IMR-90 (cell line): ENCODE data around the gene FARP1. TPM values are rescaled to one million over a fixed set of nuclear protein-coding genes. Genes with fewer than 3 reads are reported as not detected.

ENCODE experiments used
- ATAC-seq: fragments of 200-7000 bp; cut with Tn5 transposase; 2 replicates; pipeline ENCODE4 v1.9.1; 2020; ENCODE audit warnings: low read depth, mild to moderate bottlenecking, moderate library complexity
- BruUV-seq: library from RNA; stranded (reverse); fragments of 400-500 nt; replicated peaks from 2 replicates; lab custom pipeline; 2021; lab: Mats Ljungman, UMichigan
- CTCF ChIA-PET: fragments of 300-600 bp; formaldehyde crosslinking; extraction: SDS; loops from one replicate; lab custom pipeline; 2021; ENCODE audit warnings: antibody characterized with exemption; lab: Yijun Ruan, JAX
- POLR2A ChIA-PET: fragments of 300-600 bp; sonication (Branson Sonifier 250); formaldehyde crosslinking; loops from one replicate; lab custom pipeline; 2022; ENCODE audit warnings: antibody characterized with exemption; ENCODE audit not compliant: unreplicated experiment; lab: Charles Lee
- DNase-seq: peaks from one replicate; pipeline ENCODE4 v3.0.0; 2013
- H2AFZ ChIP-seq: replicated peaks from 2 replicates; pipeline ENCODE3; 2013; ENCODE audit warnings: low read length, mild to moderate bottlenecking; ENCODE audit not compliant: poor library complexity
- H2AK5ac ChIP-seq: 2 replicates; pipeline ENCODE4 v1.6.1; 2013; ENCODE audit warnings: low read depth, low read length, inconsistent platforms
- H2AK9ac ChIP-seq: replicated peaks from 2 replicates; pipeline ENCODE3; 2013; ENCODE audit warnings: mild to moderate bottlenecking, low read depth, low read length, moderate library complexity; ENCODE audit not compliant: poor library complexity
- H2BK120ac ChIP-seq: 2 replicates; pipeline ENCODE4 v1.6.1; 2013; ENCODE audit warnings: low read depth, low read length, inconsistent platforms
- H2BK15ac ChIP-seq: 3 replicates; pipeline ENCODE4 v1.6.1; 2013; ENCODE audit warnings: low read depth, low read length, inconsistent platforms
- H2BK20ac ChIP-seq: 2 replicates; pipeline ENCODE4 v1.6.1; 2013; ENCODE audit warnings: low read depth, mild to moderate bottlenecking, inconsistent platforms, low read length, moderate library complexity
- H2BK5ac ChIP-seq: 2 replicates; pipeline ENCODE4 v1.6.1; 2013; ENCODE audit warnings: mild to moderate bottlenecking, low read depth, low read length, inconsistent platforms; ENCODE audit not compliant: poor library complexity, severe bottlenecking
- H3K14ac ChIP-seq: replicated peaks from 2 replicates; pipeline ENCODE4 v1.6.1; 2013; ENCODE audit warnings: low read depth, low read length, inconsistent platforms
- H3K18ac ChIP-seq: 2 replicates; pipeline ENCODE4 v1.6.1; 2013; ENCODE audit warnings: low read depth, low read length, control low read depth
- H3K23ac ChIP-seq: 2 replicates; pipeline ENCODE4 v1.6.1; 2013; ENCODE audit warnings: low read depth, low read length, inconsistent platforms
- H3K27ac ChIP-seq: 2 replicates; pipeline ENCODE4 v1.5.1; 2013; ENCODE audit warnings: mild to moderate bottlenecking, control low read depth, low read length; ENCODE audit not compliant: insufficient read depth
- H3K27me3 ChIP-seq: 2 replicates; pipeline ENCODE4 v1.6.1; 2013; ENCODE audit warnings: low read length; ENCODE audit not compliant: control insufficient read depth, insufficient read depth
- H3K36me3 ChIP-seq: 2 replicates; pipeline ENCODE4 v1.6.1; 2013; ENCODE audit warnings: low read length, mixed read lengths; ENCODE audit not compliant: control insufficient read depth, insufficient read depth
- H3K4ac ChIP-seq: 2 replicates; pipeline ENCODE4 v1.6.1; 2013; ENCODE audit warnings: low read depth, low read length, inconsistent platforms
- H3K4me1 ChIP-seq: 2 replicates; pipeline ENCODE4 v1.6.1; 2013; ENCODE audit warnings: low read length, mixed read lengths; ENCODE audit not compliant: control insufficient read depth, insufficient read depth
- H3K4me2 ChIP-seq: 2 replicates; pipeline ENCODE4 v1.6.1; 2013; ENCODE audit warnings: low read depth, mild to moderate bottlenecking, control low read depth, low read length, moderate library complexity
- H3K4me3 ChIP-seq: 2 replicates; pipeline ENCODE4 v1.5.1; 2013; ENCODE audit warnings: low read depth, mild to moderate bottlenecking, control low read depth, low read length, moderate library complexity; ENCODE audit not compliant: insufficient read depth
- H3K56ac ChIP-seq: 2 replicates; pipeline ENCODE4 v1.6.1; 2013; ENCODE audit warnings: low read length, inconsistent platforms; ENCODE audit not compliant: insufficient read depth; ENCODE audit errors: extremely low read depth
- H3K79me1 ChIP-seq, 2 experiments: 2 replicates each; pipeline ENCODE4 v1.6.1; 2013; ENCODE audit warnings: low read length in 2 of 2, inconsistent platforms in 1 of 2, low read depth in 1 of 2
- H3K9ac ChIP-seq: 2 replicates; pipeline ENCODE4 v1.6.1; 2013; ENCODE audit warnings: low read depth, low read length, control low read depth
- H3K9me1 ChIP-seq: 2 replicates; pipeline ENCODE4 v1.6.1; 2013; ENCODE audit warnings: low read length, inconsistent platforms; ENCODE audit not compliant: insufficient read depth
- H3K9me3 ChIP-seq: 2 replicates; pipeline ENCODE4 v1.6.1; 2013; ENCODE audit warnings: low read length; ENCODE audit not compliant: control insufficient read depth, insufficient read depth
- H4K20me1 ChIP-seq: 2 replicates; pipeline ENCODE4 v1.6.1; 2013; ENCODE audit warnings: low read length, inconsistent platforms; ENCODE audit not compliant: insufficient read depth
- H4K5ac ChIP-seq: 2 replicates; pipeline ENCODE4 v1.6.1; 2013; ENCODE audit warnings: mild to moderate bottlenecking, low read depth, low read length, control low read depth
- H4K8ac ChIP-seq, 2 experiments: 2 replicates each; pipeline ENCODE4 v1.6.1; 2013; ENCODE audit warnings: low read depth in 2 of 2, low read length in 2 of 2, control low read depth in 1 of 2, inconsistent platforms in 1 of 2
- H4K91ac ChIP-seq: 2 replicates; pipeline ENCODE4 v1.6.1; 2013; ENCODE audit warnings: low read depth, low read length, inconsistent platforms; ENCODE audit not compliant: insufficient read depth
- BHLHE40 ChIP-seq: fragments of 150-350 bp; IDR thresholded peaks from 2 replicates; pipeline ENCODE4 v1.6.1; 2016; ENCODE audit warnings: mild to moderate bottlenecking, low read depth, low read length
- CHD1 ChIP-seq: IDR thresholded peaks from 2 replicates; pipeline ENCODE4 v1.6.1; 2012; ENCODE audit warnings: low read depth, low read length, improper control_type of control experiment
- FOS ChIP-seq: fragments of 150-350 bp; IDR thresholded peaks from 2 replicates; pipeline ENCODE4 v1.6.1; 2016; ENCODE audit warnings: low read depth, low read length
- MAFK ChIP-seq: IDR thresholded peaks from 2 replicates; pipeline ENCODE4 v1.6.1; 2012; ENCODE audit warnings: low read depth, low read length, improper control_type of control experiment
- MXI1 ChIP-seq: IDR thresholded peaks from 2 replicates; pipeline ENCODE4 v1.6.1; 2012; ENCODE audit warnings: low read depth, mild to moderate bottlenecking, low read length, moderate library complexity, borderline replicate concordance
- POLR2A ChIP-seq: IDR thresholded peaks from 2 replicates; pipeline ENCODE4 v1.6.1; 2012; ENCODE audit warnings: mild to moderate bottlenecking, low read depth, low read length
- RCOR1 ChIP-seq: IDR thresholded peaks from 2 replicates; pipeline ENCODE4 v1.6.1; 2012; ENCODE audit warnings: mild to moderate bottlenecking, low read length, improper control_type of control experiment; ENCODE audit not compliant: insufficient replicate concordance
- RFX5 ChIP-seq: IDR thresholded peaks from 2 replicates; pipeline ENCODE4 v1.8.0; 2012; ENCODE audit warnings: low read depth, mild to moderate bottlenecking, low read length, moderate library complexity
- WGBS, 2 experiments: methylation state at CpG; one replicate each; pipeline versions ENCODE4 v1.1.5 to v1.1.7; 2013; ENCODE audit warnings: missing lambda C conversion rate in 2 of 2; ENCODE audit not compliant: insufficient read length in 1 of 2; ENCODE audit errors: extremely low coverage in 2 of 2; 5-methylcytosine and 5-hydroxymethylcytosine counted together
- dilution Hi-C: fragments of 300-500 bp; cut with HindIII; formaldehyde crosslinking; loops from one replicate; pipeline ENCODE4 v1.14.3; 2018; ENCODE audit warnings: low sequenced_read_pairs; ENCODE audit not compliant: unreplicated experiment
- in situ Hi-C: fragments of 300-500 bp; cut with MboI; formaldehyde crosslinking; loops from 3 replicates; pipeline ENCODE4 v1.14.3; 2019; ENCODE audit warnings: low sequenced_read_pairs, inconsistent platforms, mixed read lengths
- intact Hi-C: fragments of 100-400 bp; cut with micrococcal nuclease; formaldehyde crosslinking; loops from 2 replicates; pipeline ENCODE4 v1.10.0; 2022
- polyA plus RNA-seq, 3 experiments: library from polyadenylated mRNA; depleted of rRNA; stranded (reverse); fragments of >200 nt; gene quantifications; 2 replicates each; pipeline ENCODE4 v1.2.3, GENCODE V29; 2012; ENCODE audit warnings: low replicate concordance in 1 of 3
- total RNA-seq: library from RNA; depleted of rRNA; stranded (reverse); fragments of >200 nt; gene quantifications from 2 replicates; pipeline ENCODE4 v1.2.3, GENCODE V29; 2012
- TF ChIP-seq, protein P1 (sequence below): fragments of 150-350 bp; IDR thresholded peaks from 2 replicates; pipeline ENCODE4 v1.6.1; 2017; ENCODE audit warnings: mild to moderate bottlenecking, antibody characterized with exemption, low read length, low read depth

The FARP1 gene
- total and polyA plus RNA-seq, 2 of the 4 experiments (the other 2 are of a cell fraction): 39.6 to 57.0 TPM

DNA sequence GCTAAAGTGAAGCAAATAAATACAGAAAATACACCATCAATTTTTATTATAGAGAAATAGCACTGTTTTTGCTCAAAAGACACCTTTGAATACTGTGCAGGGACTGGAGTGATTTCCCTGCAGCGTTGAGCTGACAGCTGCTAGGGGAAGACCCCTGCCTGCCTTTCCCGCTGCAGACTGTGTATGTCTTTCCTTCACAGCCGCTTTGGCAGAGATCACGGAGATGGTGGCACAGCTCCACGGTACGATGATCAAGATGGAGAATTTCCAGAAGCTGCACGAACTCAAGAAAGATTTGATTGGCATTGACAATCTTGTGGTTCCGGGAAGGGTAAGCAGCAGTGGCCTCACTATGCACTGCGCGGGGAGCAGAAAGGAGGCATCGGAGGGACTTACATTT lies 292.5 kb downstream of the FARP1 start:
- Histone ChIP-seq H2BK120ac (no peak overlapping the region), H3K9me3 (no peaks in the 10 kb centered on the region), H3K18ac (no peak overlapping the region), H2AFZ (no peak overlapping the region), H4K8ac (no peak overlapping the region), H2BK15ac (no peak overlapping the region), H3K4ac (no peak overlapping the region), H3K14ac (no peak overlapping the region), H3K9ac (no peak overlapping the region), H4K5ac (no peak overlapping the region), H3K56ac (no peak overlapping the region), H3K9me1 (peaks cover 5% of the 10 kb centered on the region), H3K27me3 (no peaks in the 10 kb centered on the region), H3K79me1 (peaks cover 0 to 15% of the 10 kb centered on the region in 2 experiments; a peak in 2 of 4 replicates), H2AK5ac (no peak overlapping the region), H3K36me3 (peaks cover 79% of the 10 kb centered on the region), H2BK20ac (no peak overlapping the region), H3K4me3 (no peak overlapping the region), H2AK9ac (no peak overlapping the region), H3K27ac (no peak overlapping the region), H3K4me2 (no peak overlapping the region), H3K23ac (no peak overlapping the region; the same call in 1 of the 2 replicates), H4K20me1 (peaks cover 4% of the 10 kb centered on the region; the same call in 1 of the 2 replicates), H2BK5ac (no peak overlapping the region), H3K4me1 (no peaks in the 10 kb centered on the region), H4K91ac (no peak overlapping the region)
- WGBS, 2 experiments: 36% methylated on average over 6 of the region's 11 CpGs; no CpG with 5 or more reads in 1 of the 2 experiments
- ChIA-PET POLR2A (no interaction called here), CTCF (no interaction called here)
- dilution Hi-C loops (no loop called here), in situ Hi-C loops (loop anchor here (25.0 kb wide), 1 partner anchor 602 kb away; no protein-coding TSS in a partner anchor), intact Hi-C loops (no loop called here)
- ATAC-seq: no peak
- BruUV-seq: no TSS peak
- no peak for DNase-seq
- TF ChIP-seq, protein P1, sequence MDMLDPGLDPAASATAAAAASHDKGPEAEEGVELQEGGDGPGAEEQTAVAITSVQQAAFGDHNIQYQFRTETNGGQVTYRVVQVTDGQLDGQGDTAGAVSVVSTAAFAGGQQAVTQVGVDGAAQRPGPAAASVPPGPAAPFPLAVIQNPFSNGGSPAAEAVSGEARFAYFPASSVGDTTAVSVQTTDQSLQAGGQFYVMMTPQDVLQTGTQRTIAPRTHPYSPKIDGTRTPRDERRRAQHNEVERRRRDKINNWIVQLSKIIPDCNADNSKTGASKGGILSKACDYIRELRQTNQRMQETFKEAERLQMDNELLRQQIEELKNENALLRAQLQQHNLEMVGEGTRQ: no peak
- TF ChIP-seq CHD1 (no peak), BHLHE40 (no peak), POLR2A (no peak), MXI1 (no peak), RFX5 (no peak), RCOR1 (no peak), FOS (no peak), MAFK (no peak)
